Subcutaneous abdominal adipose tissue (tissue), 5 donors: Measurements from ENCODE around the gene CADM1.

ENCODE experiments used
- H3K27ac ChIP-seq: one replicate; pipeline ENCODE4 v1.7.0; 2013; ENCODE audit warnings: low read depth, mild to moderate bottlenecking, inconsistent platforms, low read length, moderate library complexity
- H3K27me3 ChIP-seq, 5 donors: one replicate each; pipeline ENCODE4 v1.7.0; 2013; ENCODE audit warnings: low read length in 5 of 5, inconsistent platforms in 1 of 5; ENCODE audit not compliant: control insufficient read depth in 5 of 5, insufficient read depth in 4 of 5
- H3K36me3 ChIP-seq, 5 donors: one replicate each; pipeline ENCODE4 v1.7.0; 2013; ENCODE audit warnings: low read length in 5 of 5; ENCODE audit not compliant: control insufficient read depth in 5 of 5, insufficient read depth in 5 of 5
- H3K4me1 ChIP-seq, 5 donors: one replicate each; pipeline ENCODE4 v1.7.0; 2013; ENCODE audit warnings: low read length in 5 of 5, mild to moderate bottlenecking in 3 of 5, moderate library complexity in 1 of 5; ENCODE audit not compliant: control insufficient read depth in 5 of 5, insufficient read depth in 5 of 5
- H3K4me3 ChIP-seq, 5 donors: one replicate each; pipeline ENCODE4 v1.7.0; 2013; ENCODE audit warnings: low read length in 5 of 5, low read depth in 1 of 5
- H3K9ac ChIP-seq, 5 donors: one replicate each; pipeline ENCODE4 v1.7.0; 2013; ENCODE audit warnings: low read length in 5 of 5, mild to moderate bottlenecking in 4 of 5, moderate library complexity in 3 of 5
- H3K9me3 ChIP-seq, 5 donors: one replicate each; pipeline ENCODE4 v1.7.0; 2013; ENCODE audit warnings: low read length in 5 of 5; ENCODE audit not compliant: control insufficient read depth in 5 of 5
- donor health status: healthy.
- donor health status: healthy.
- donor health status: healthy.
- donor health status: healthy.
- donor health status: healthy.

Gene CADM1

GRCh38 chr11:115466122-115466521 is 38.1 kb downstream of the CADM1 start:
- Histone ChIP-seq H3K4me3 (no peak overlapping the region), H3K9ac (no peak overlapping the region), H3K27me3 (no peaks in the 10 kb centered on the region), H3K4me1 (no peaks in the 10 kb centered on the region), H3K9me3 (no peaks in the 10 kb centered on the region), H3K27ac (no peak overlapping the region), H3K36me3 (no peaks in the 10 kb centered on the region)

GRCh38 chr11:115464269-115464668 is 39.9 kb downstream of the CADM1 start:
- no peaks in the 10 kb centered on the region for H3K4me1 ChIP-seq
- no peaks in the 10 kb centered on the region for H3K36me3 ChIP-seq
- no peak overlapping the region for H3K4me3 ChIP-seq
- no peaks in the 10 kb centered on the region for H3K27me3 ChIP-seq
- H3K27ac ChIP-seq = no peak overlapping the region
- H3K9ac ChIP-seq = no peak overlapping the region
- H3K9me3 ChIP-seq = no peaks in the 10 kb centered on the region

GRCh38 chr11:115463606-115464005 is 40.6 kb downstream of the CADM1 start:
- Histone ChIP-seq H3K4me1 (no peaks in the 10 kb centered on the region), H3K4me3 (no peak overlapping the region), H3K27me3 (no peaks in the 10 kb centered on the region), H3K27ac (no peak overlapping the region), H3K9ac (no peak overlapping the region), H3K9me3 (no peaks in the 10 kb centered on the region), H3K36me3 (no peaks in the 10 kb centered on the region)

- Histone ChIP-seq H3K9me3 (no peaks in the 10 kb centered on the region), H3K4me1 (no peaks in the 10 kb centered on the region), H3K4me3 (no peak overlapping the region), H3K27ac (no peak overlapping the region), H3K27me3 (no peaks in the 10 kb centered on the region), H3K36me3 (no peaks in the 10 kb centered on the region), H3K9ac (no peak overlapping the region)
Measured at GRCh38 chr11:115462757-115463156, 41.5 kb downstream of the CADM1 start.

GRCh38 chr11:115462004-115462541 is 42.1 kb downstream of the CADM1 start:
- H3K4me3 ChIP-seq = no peak overlapping the region
- H3K27ac ChIP-seq = no peak overlapping the region

GRCh38 chr11:115460512-115460911 is 43.7 kb downstream of the CADM1 start:
- no peaks in the 10 kb centered on the region for H3K36me3 ChIP-seq
- no peaks in the 10 kb centered on the region for H3K9me3 ChIP-seq
- H3K9ac ChIP-seq = no peak overlapping the region
- H3K27ac ChIP-seq = no peak overlapping the region
- no peaks in the 10 kb centered on the region for H3K27me3 ChIP-seq
- H3K4me3 ChIP-seq = no peak overlapping the region
- H3K4me1 ChIP-seq = no peaks in the 10 kb centered on the region

More at GRCh38 chr11:115462004-115462541, 42.1 kb downstream of the CADM1 start:
- Histone ChIP-seq H3K9me3 (no peaks in the 10 kb centered on the region), H3K27me3 (no peaks in the 10 kb centered on the region), H3K36me3 (no peaks in the 10 kb centered on the region), H3K4me1 (no peaks in the 10 kb centered on the region), H3K9ac (no peak overlapping the region)

- no peak overlapping the region for H3K27ac ChIP-seq
- H3K36me3 ChIP-seq = no peaks in the 10 kb centered on the region
- no peaks in the 10 kb centered on the region for H3K9me3 ChIP-seq
- H3K4me1 ChIP-seq = peaks cover 0 to 5% (median 0%) of the 10 kb centered on the region in 5 donors
- H3K4me3 ChIP-seq = no peak overlapping the region
- H3K27me3 ChIP-seq = no peaks in the 10 kb centered on the region
- no peak overlapping the region for H3K9ac ChIP-seq
Measured at GRCh38 chr11:115459563-115459962, 44.7 kb downstream of the CADM1 start.

GRCh38 chr11:115458877-115459276 is 45.3 kb downstream of the CADM1 start:
- no peaks in the 10 kb centered on the region for H3K9me3 ChIP-seq

GRCh38 chr11:115456019-115456418 is 48.2 kb downstream of the CADM1 start:
- H3K36me3 ChIP-seq = no peaks in the 10 kb centered on the region
- no peak overlapping the region for H3K9ac ChIP-seq
- no peak overlapping the region for H3K4me3 ChIP-seq
- no peaks in the 10 kb centered on the region for H3K27me3 ChIP-seq
- no peaks in the 10 kb centered on the region for H3K9me3 ChIP-seq
- peaks cover 0 to 6% (median 0%) of the 10 kb centered on the region in 5 donors for H3K4me1 ChIP-seq
- H3K27ac ChIP-seq = no peak overlapping the region

More at GRCh38 chr11:115458877-115459276, 45.3 kb downstream of the CADM1 start:
- H3K4me3 ChIP-seq = no peak overlapping the region
- H3K27me3 ChIP-seq = no peaks in the 10 kb centered on the region
- H3K27ac ChIP-seq = no peak overlapping the region
- peaks cover 0 to 6% (median 0%) of the 10 kb centered on the region in 5 donors for H3K4me1 ChIP-seq
- H3K36me3 ChIP-seq = no peaks in the 10 kb centered on the region
- no peak overlapping the region for H3K9ac ChIP-seq

- Histone ChIP-seq H3K4me1 (peaks cover 0 to 6% (median 0%) of the 10 kb centered on the region in 5 donors), H3K27me3 (no peaks in the 10 kb centered on the region), H3K9me3 (no peaks in the 10 kb centered on the region), H3K9ac (no peak overlapping the region), H3K27ac (no peak overlapping the region), H3K4me3 (no peak overlapping the region), H3K36me3 (no peaks in the 10 kb centered on the region)
Measured at GRCh38 chr11:115455613-115456012, 48.6 kb downstream of the CADM1 start.
